ENCODE results near the gene TMEM39B.
A peak's percentile ranks its signal among the peaks of the same experiment; 100 is the strongest.
"Not testable (repeated sequence)": the region's sequence is repeated elsewhere in the genome, so short reads cannot be mapped to it uniquely, and the experiment has no call there.

The TMEM39B gene

DNA sequence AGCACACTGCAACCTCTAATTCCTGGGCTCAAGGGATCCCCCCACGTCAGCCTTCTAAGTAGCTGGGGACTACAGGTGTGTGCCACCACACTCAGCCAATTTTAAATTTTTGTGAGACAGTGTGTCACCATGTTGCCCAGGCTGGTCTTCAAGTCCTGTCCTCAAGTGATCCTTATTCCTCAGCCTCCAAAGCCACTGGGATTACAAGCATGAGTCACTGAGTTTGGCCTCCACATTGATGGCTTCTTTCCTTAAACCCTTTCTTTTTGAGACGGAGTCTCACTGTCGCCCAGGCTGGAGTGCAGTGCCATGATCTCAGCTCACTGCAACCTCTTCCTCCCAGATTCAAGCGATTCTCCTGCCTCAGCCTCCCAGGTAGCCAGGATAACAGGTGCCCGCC lies 42.8 kb downstream of the TMEM39B start:
- Mint-ChIP-seq H3K9me3 (no peaks in the 10 kb centered on the region), H3K4me1 (peaks cover 49% of the 10 kb centered on the region), H3K27ac (no peak overlapping the region), H3K36me3 (peaks cover 32% of the 10 kb centered on the region), H3K4me3 (no peak overlapping the region)
- ATAC-seq (no peak), DNase-seq (ENCODE audit: low spot score in 2 of 2) (no peak)

DNA sequence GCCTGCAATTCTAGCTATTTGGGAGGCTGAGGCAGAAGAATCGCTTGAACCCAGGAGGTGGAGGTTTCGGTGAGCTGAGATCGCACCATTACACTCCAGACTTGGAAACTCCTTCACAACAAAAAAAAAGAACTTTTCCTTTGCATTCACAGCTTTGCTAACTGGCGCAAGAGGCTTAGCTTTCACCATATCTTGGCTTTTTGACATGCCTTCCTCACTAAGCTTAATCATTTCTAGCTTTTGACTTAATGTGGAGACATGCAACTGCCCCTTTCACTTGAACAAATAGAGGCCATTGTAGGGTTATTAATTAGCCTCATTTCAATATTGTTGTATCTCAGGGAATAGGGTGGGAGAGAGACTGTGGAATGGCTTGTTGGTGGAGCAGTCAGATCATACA lies 43.8 kb downstream of the TMEM39B start:
- H3K36me3 Mint-ChIP-seq: peaks cover 32% of the 10 kb centered on the region
- H3K27ac Mint-ChIP-seq: no peak overlapping the region
- no peak for DNase-seq (ENCODE audit: low spot score in 2 of 2)
- no peaks in the 10 kb centered on the region for H3K9me3 Mint-ChIP-seq
- peaks cover 48% of the 10 kb centered on the region for H3K4me1 Mint-ChIP-seq
- no peak for ATAC-seq
- H3K4me3 Mint-ChIP-seq: no peak overlapping the region

DNA sequence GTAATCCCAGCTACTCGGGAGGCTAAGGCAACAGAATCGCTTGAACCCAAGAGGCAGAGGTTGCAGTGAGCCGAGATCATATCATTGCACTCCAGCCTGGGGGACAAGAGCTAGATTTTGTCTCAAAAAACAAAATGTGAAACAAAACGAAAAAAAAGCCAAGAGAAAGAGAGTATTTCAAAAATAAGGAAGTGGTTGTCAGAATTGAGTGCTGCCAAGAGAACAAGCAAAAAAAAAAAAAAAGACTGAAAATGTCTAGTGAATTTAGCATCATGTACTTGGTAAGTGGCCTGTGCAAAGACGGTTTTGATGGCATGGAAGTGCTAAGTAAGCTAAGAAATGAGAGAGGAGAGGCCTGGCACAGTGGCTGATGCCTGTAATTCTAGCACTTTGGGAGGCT lies 49.4 kb downstream of the TMEM39B start:
- H3K36me3 Mint-ChIP-seq: peaks cover 25% of the 10 kb centered on the region
- H3K9me3 Mint-ChIP-seq: no peaks in the 10 kb centered on the region
- no peak overlapping the region for H3K4me3 Mint-ChIP-seq
- peaks cover 43% of the 10 kb centered on the region for H3K4me1 Mint-ChIP-seq
- ATAC-seq (no peak), DNase-seq (ENCODE audit: low spot score in 2 of 2) (no peak)
- H3K27ac Mint-ChIP-seq: no peak overlapping the region

DNA sequence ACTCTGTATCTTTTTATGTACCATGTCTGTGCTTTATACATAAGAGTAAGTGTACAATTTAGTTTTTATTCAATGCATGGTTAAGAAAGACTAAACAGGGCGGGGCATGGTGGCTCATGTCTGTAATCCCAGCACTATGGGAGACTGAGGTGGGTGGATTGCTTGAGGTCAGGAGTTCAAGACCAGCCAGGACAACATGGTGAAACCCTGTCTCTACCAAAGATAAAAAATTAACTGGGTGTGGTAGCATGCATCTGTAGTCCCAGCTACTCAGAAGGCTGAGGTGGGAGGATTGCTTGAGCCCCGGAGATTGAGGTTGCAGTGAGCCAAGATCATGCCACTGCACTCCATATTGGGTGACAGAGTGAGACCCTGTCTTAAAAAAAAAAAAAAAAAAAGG lies 50.6 kb downstream of the TMEM39B start:
- not testable (repeated sequence) for H3K27ac Mint-ChIP-seq, H3K9me3 Mint-ChIP-seq
- peaks cover 16% of the 10 kb centered on the region for H3K36me3 Mint-ChIP-seq

DNA sequence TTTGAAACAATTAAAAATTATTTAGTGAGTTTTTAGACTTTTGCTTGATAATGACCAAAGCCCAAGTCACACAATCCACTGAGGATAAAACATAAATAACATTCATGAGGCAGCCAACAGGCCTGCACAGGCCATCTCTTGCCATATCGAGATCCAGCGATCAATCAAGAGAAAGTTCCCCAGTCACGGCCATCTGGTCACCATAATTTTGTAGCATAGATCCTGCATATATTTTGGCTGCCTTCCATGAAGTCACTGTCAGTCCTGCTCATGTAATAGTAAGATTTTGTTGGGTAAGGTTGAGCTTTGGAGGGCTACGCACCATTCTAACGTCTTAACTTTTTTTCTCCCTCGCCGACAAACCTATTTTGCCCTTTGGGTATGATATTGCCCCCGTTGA lies 52.6 kb downstream of the TMEM39B start:
- H3K27ac Mint-ChIP-seq: no peak overlapping the region
- H3K4me1 Mint-ChIP-seq: peaks cover 58% of the 10 kb centered on the region
- no peak overlapping the region for H3K4me3 Mint-ChIP-seq

More for the DNA sequence above, 50.6 kb downstream of the TMEM39B start:
- H3K4me1 Mint-ChIP-seq: peaks cover 50% of the 10 kb centered on the region
- not testable (repeated sequence) for ATAC-seq; DNase-seq (ENCODE audit: low spot score in 2 of 2); H3K4me3 Mint-ChIP-seq

DNA sequence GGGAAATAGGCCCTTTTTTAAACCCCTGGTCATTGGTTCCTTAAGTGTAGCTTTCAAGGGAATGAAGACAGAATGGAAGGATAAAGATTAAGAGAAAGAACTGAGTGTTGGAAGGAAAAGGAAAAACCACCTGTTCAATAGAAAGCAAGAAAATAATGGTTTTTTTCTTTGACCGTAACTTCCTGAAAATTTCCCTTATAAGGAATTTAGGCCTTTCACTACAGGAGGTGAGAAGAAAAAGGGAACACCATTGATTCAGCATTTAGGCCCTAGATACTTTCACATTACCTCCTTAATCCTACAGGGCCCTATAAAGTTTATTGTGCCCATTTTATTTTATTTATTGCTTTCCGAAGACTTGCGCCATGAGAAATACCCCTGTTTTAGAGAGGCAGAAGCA lies 54.0 kb downstream of the TMEM39B start:
- Mint-ChIP-seq H3K4me1 (peaks cover 46% of the 10 kb centered on the region), H3K27ac (peak overlapping the region; percentile 52), H3K36me3 (peaks cover 37% of the 10 kb centered on the region), H3K4me3 (no peak overlapping the region), H3K9me3 (no peaks in the 10 kb centered on the region)
- DNase-seq (ENCODE audit: low spot score in 2 of 2) (no peak), ATAC-seq (no peak)

More for the DNA sequence above, 52.6 kb downstream of the TMEM39B start:
- Mint-ChIP-seq H3K9me3 (no peaks in the 10 kb centered on the region), H3K36me3 (peaks cover 26% of the 10 kb centered on the region)
- ATAC-seq (no peak), DNase-seq (ENCODE audit: low spot score in 2 of 2) (no peak)

DNA sequence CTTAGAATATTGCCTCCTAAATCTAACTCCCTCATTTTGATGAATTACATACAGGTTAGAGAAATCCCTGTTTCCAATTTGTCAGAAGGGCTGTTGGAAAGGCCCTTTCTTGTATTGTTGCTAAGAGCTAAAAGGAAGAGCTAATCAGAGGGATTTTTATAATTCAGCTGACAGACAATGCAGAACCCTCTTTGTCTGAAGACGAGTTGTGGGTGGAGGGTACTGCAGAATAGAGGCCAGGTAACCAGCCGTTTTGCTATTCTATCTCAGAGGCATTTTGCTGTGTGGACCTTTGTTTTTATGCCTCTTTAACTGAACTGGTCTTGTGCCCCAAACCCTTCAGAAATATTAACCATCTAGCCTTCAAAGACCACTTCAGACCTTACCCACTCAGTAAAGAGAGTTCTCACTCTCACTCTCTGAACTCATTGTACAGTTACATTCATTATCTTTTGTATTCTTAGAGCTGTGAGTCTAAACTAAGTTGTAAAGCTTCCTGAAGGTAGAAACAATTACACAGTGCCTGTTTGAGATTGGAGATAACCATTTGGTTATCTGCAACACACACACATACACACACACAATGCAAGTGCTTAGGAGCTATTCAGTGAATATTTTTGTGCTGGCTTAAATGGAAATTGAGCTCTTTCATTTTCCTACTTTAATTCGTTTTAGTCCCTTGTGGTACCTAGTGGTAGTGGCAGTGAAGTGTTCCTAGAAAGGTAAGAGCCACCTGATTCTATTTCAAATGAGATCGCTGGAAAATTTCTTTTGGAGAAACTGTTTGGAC lies 54.9 kb downstream of the TMEM39B start:
- peaks cover 32% of the 10 kb centered on the region for H3K36me3 Mint-ChIP-seq
- peaks cover 37% of the 10 kb centered on the region for H3K4me1 Mint-ChIP-seq
- ATAC-seq (no peak), DNase-seq (ENCODE audit: low spot score in 2 of 2) (no peak)
- no peaks in the 10 kb centered on the region for H3K9me3 Mint-ChIP-seq
- H3K27ac Mint-ChIP-seq: peak overlapping the region; percentile 52
- H3K4me3 Mint-ChIP-seq: no peak overlapping the region

DNA sequence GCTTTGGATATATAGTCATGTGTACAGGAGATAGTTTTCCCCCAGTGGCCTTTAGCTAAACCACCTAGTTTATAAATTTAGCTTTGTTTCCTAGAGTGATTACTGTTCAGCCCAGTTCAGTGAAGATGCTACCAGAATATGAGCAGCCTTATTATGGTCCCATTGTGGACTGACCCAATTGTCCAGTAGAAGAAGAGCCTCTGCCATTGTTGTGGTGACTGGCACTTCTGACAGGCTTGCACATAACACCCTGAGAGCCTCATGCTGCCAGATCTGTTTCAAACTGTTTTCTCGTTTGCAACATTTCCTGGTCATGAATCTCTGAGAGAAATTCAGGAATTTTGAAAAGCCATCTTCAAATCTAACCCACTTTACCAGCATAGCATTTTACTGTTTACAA lies 55.7 kb downstream of the TMEM39B start:
- Mint-ChIP-seq H3K9me3 (no peaks in the 10 kb centered on the region), H3K4me3 (no peak overlapping the region), H3K4me1 (peaks cover 30% of the 10 kb centered on the region), H3K27ac (peak overlapping the region; percentile 48), H3K36me3 (peaks cover 37% of the 10 kb centered on the region)
- DNase-seq (ENCODE audit: low spot score in 2 of 2) (no peak), ATAC-seq (no peak)

DNA sequence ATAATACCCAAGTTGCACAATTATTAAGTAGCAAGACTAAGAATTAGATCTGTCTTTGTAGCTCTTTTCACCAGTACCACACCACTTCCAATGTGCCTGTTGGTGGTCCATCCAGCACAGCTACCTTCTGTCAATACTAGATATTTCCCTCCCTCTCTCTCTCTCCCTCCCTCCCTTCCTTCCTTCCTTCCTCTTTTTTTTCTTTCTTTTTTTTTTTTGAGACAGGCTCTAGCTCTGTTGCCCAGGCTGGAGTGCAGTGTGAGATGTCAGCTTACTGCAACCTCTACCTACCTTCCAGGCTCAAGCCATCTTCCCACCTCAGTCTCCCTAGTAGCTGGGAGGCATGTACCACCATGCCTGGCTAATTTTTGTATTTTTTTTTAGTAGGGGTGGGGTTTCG lies 56.2 kb downstream of the TMEM39B start:
- Mint-ChIP-seq H3K4me3 (no peak overlapping the region), H3K4me1 (peaks cover 30% of the 10 kb centered on the region), H3K36me3 (peaks cover 37% of the 10 kb centered on the region), H3K9me3 (no peaks in the 10 kb centered on the region), H3K27ac (peak overlapping the region; percentile 48)
- ATAC-seq (no peak), DNase-seq (ENCODE audit: low spot score in 2 of 2) (no peak)

DNA sequence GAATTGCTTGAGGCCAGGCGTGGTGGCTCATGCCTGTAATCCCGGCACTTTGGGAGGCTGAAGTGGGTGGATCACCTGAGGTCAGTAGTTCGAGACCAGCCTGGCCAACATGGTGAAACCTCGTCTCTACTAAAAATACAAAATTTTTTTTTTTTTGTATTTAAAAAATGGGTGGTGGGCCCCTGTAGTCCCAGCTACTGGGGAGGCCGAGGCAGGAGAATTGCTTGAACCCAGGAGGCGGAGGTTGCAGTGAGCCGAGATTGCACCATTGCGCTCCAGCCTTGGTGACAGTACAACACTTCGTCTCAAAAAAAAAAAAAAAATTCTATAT lies 61.2 kb downstream of the TMEM39B start:
- ATAC-seq; DNase-seq (ENCODE audit: low spot score in 2 of 2); H3K27ac Mint-ChIP-seq; H3K9me3 Mint-ChIP-seq; H3K4me3 Mint-ChIP-seq: not testable (repeated sequence)
- Mint-ChIP-seq H3K4me1 (peaks cover 26% of the 10 kb centered on the region), H3K36me3 (peaks cover 48% of the 10 kb centered on the region)

DNA sequence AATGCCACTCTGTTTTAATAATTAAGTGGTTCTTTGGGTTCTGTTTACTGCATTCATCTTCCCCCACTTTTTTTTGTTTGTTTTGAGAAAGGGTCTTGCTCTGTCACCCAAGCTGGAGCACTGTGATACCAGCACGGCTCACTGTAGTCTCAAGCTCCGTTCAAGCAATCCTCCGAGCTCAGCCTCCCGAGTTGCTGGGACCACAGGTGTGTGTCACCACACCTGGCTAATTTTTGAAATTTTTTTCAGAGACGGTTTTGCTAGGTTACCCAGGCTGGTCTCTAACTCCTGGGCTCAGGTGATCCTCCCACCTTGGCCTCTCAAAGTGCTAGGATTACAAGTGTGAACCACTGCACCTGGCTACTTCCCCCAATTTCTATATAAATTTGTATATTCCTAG lies 64.4 kb downstream of the TMEM39B start:
- Mint-ChIP-seq H3K4me1 (peaks cover 44% of the 10 kb centered on the region), H3K27ac (peak overlapping the region; percentile 55), H3K36me3 (peaks cover 28% of the 10 kb centered on the region), H3K4me3 (no peak overlapping the region), H3K9me3 (no peaks in the 10 kb centered on the region)
- DNase-seq (ENCODE audit: low spot score in 2 of 2) (no peak), ATAC-seq (no peak)

DNA sequence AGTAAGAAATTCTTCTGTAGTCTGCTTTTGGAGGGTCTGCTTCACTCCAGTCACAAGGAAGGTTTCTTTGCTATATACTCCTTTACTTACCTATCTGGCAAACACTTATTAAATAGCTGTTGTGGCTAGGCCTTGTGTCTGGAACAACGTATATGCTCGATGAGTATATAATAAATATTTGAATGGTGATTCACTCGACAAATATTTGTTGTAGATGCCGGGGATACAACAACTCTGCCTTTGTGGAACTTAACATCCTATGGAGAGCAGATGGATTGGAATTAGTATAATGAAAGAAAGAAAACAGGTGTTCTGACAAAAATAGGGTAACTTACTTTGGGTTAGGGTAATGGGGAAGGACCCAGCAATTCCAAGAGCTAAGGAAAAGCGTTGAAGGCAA lies 66.2 kb downstream of the TMEM39B start:
- peaks cover 16% of the 10 kb centered on the region for H3K36me3 Mint-ChIP-seq
- peaks cover 50% of the 10 kb centered on the region for H3K4me1 Mint-ChIP-seq
- H3K27ac Mint-ChIP-seq: peak overlapping the region; percentile 55

DNA sequence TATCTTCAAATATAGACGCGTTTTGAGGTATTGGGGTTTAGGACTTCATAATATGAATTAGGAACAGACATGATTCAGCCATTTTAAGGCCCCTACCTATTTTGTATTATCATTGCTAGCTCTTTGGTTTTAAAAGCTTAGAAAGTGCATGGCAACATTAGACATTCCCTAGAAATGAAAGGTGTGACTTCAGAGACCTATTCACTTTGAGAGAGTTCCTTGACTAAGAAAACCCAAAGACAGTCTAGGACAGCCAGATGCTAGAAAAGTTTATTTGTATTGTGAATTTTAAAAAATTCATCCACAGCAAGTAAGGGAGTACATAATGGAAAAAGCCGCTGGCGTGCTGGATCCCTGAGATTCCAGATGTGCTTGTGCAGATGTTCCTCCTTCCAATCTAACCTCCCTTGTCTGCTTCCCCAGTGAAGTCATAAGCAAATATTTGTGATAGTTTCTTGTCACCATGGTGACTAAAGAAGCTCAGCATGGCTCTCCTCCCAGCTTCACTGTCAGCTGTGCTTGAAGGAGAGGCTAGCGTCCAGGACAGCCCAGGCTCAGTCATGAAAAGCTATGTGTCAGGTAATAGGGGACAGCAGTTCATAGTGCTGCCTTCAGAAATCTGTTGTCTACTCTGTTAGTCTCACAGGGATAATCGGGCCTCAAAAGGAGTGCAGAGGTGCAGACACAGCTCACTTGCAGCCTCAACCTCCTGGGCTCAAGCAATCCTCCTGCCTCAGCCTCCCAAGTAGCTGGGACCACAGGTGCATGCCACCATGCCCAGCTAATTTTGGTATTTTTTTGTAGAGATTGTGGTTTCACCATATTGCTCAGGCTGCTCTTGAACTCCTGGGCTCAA lies 69.9 kb downstream of the TMEM39B start:
- H3K9me3 Mint-ChIP-seq: no peaks in the 10 kb centered on the region
- H3K4me3 Mint-ChIP-seq: no peak overlapping the region
- no peak for ATAC-seq
- H3K36me3 Mint-ChIP-seq: peaks cover 11% of the 10 kb centered on the region
- peaks cover 57% of the 10 kb centered on the region for H3K4me1 Mint-ChIP-seq
- DNase-seq (ENCODE audit: low spot score in 2 of 2): no peak
- no peak overlapping the region for H3K27ac Mint-ChIP-seq

More for the DNA sequence above, 66.2 kb downstream of the TMEM39B start:
- no peak for DNase-seq (ENCODE audit: low spot score in 2 of 2)
- Mint-ChIP-seq H3K4me3 (no peak overlapping the region), H3K9me3 (no peaks in the 10 kb centered on the region)
- no peak for ATAC-seq

DNA sequence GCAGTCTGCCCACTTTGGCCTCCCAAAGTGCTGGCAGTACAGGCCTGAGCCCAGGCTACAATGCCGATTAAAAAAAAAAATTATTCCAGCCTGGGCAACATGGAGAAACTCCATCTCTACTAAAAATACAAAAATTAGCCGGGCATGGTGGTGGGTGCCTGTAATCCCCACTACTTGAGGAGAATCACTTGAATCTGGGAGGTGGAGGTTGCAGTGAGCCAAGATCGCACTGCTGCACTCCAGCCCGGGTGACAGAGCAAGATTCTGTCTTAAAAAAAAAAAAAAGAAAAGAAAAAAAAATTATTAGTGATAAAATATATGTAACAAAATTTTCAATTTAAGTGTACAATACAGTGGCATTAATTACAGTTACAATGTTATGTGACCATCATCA lies 70.6 kb downstream of the TMEM39B start:
- H3K4me3 Mint-ChIP-seq; DNase-seq (ENCODE audit: low spot score in 2 of 2); H3K27ac Mint-ChIP-seq; H3K9me3 Mint-ChIP-seq; ATAC-seq: not testable (repeated sequence)
- Mint-ChIP-seq H3K36me3 (peaks cover 14% of the 10 kb centered on the region), H3K4me1 (peaks cover 51% of the 10 kb centered on the region)

DNA sequence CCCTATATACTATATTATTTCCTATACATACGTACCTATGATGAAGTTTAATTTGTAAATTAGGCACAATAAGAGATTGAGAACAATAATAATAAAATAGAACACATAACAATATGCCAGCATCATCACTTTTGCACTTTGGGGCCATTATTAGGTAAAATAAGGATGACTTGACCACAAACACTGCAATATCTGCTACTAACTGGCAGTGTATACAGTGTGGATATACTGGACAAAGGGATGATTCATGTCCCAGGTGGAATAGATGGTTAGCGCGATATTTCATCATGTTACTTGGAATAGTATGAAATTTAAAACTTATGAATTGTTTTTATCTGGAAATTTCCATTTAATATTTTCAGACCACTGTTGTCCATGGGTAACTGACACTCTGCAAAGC lies 71.3 kb downstream of the TMEM39B start:
- H3K4me1 Mint-ChIP-seq: peaks cover 43% of the 10 kb centered on the region
- H3K27ac Mint-ChIP-seq: peak overlapping the region; percentile 50
- H3K36me3 Mint-ChIP-seq: peaks cover 20% of the 10 kb centered on the region
- H3K4me3 Mint-ChIP-seq: no peak overlapping the region
- no peak for ATAC-seq
- DNase-seq (ENCODE audit: low spot score in 2 of 2): no peak
- peaks cover 3% of the 10 kb centered on the region for H3K9me3 Mint-ChIP-seq

DNA sequence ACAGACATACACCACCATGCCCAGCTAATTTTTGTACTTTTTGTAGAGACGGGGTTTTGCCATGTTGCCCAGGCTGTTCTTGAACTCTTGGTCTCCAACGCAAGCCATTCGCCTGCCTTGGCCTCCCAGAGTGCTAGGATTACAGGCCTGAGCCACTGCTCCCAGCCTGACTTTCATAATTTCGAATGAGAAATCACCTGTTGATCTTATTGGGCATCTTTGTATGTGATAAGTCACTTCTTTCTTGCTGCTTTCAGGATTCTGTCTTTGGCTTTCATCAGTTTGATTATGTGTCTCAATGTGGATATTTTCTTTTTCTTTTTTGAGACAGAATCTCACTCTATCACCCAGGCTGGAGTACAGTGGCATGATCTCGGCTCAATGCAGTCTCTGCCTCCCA lies 75.1 kb downstream of the TMEM39B start:
- H3K27ac Mint-ChIP-seq: not testable (repeated sequence)

More for the DNA sequence above, 75.1 kb downstream of the TMEM39B start:
- not testable (repeated sequence) for H3K4me3 Mint-ChIP-seq; H3K9me3 Mint-ChIP-seq; DNase-seq (ENCODE audit: low spot score in 2 of 2); ATAC-seq
- Mint-ChIP-seq H3K4me1 (peaks cover 39% of the 10 kb centered on the region), H3K36me3 (peaks cover 24% of the 10 kb centered on the region)

Data from stimulated activated effector memory CD8-positive, alpha-beta T cell treated with anti-CD3 and anti-CD28 coated beads, Interleukin-12 subunit alpha, Interleukin-12 subunit beta, amount 100 ng/mL, for 72 hours (primary cell).